GM19351 (cell line): ENCODE measurements around the gene FGA.
"Not testable (repeated sequence)": the region's sequence is repeated elsewhere in the genome, so short reads cannot be mapped to it uniquely, and the experiment has no call there.

Experiments used
- ATAC-seq: cut with Tn5 transposase; IDR thresholded peaks from one replicate; pipeline ENCODE4 v1.9.1; 2021; ENCODE audit warnings: mild to moderate bottlenecking, moderate library complexity; ENCODE audit not compliant: unreplicated experiment

FGA gene

GRCh38 chr4:154608361-154609252 lies 18.1 kb upstream of the FGA start:
- no peak for ATAC-seq

- ATAC-seq, result no peak
Measured at GRCh38 chr4:154606728-154607723, 16.5 kb upstream of the FGA start.

GRCh38 chr4:154604696-154605200 lies 14.2 kb upstream of the FGA start:
- ATAC-seq, result no peak

GRCh38 chr4:154603033-154603943 lies 12.7 kb upstream of the FGA start:
- no peak for ATAC-seq

GRCh38 chr4:154602404-154603020 lies 12.0 kb upstream of the FGA start:
- ATAC-seq, result no peak

- ATAC-seq, result no peak
Measured at GRCh38 chr4:154597798-154598774, 7.5 kb upstream of the FGA start.

- ATAC-seq, result not testable (repeated sequence)
Measured at GRCh38 chr4:154597281-154597680, 6.7 kb upstream of the FGA start.

GRCh38 chr4:154595807-154596206 lies 5.3 kb upstream of the FGA start:
- ATAC-seq, result no peak

GRCh38 chr4:154594343-154594742 lies 3.8 kb upstream of the FGA start:
- ATAC-seq, result not testable (repeated sequence)

- no peak for ATAC-seq
Measured at GRCh38 chr4:154593868-154594267, 3.3 kb upstream of the FGA start.

- no peak for ATAC-seq
Measured at GRCh38 chr4:154591890-154592289, 1.3 kb upstream of the FGA start.

- ATAC-seq, result no peak
Measured at GRCh38 chr4:154589296-154590197, 995 bp downstream of the FGA start.

GRCh38 chr4:154588198-154588597 lies 2.3 kb downstream of the FGA start:
- no peak for ATAC-seq

GRCh38 chr4:154586296-154587033 lies 4.1 kb downstream of the FGA start:
- ATAC-seq, result no peak

- no peak for ATAC-seq
Measured at GRCh38 chr4:154585369-154586018, 5.0 kb downstream of the FGA start.

- no peak for ATAC-seq
Measured at GRCh38 chr4:154584259-154584658, 6.3 kb downstream of the FGA start.
